GM06990 (cell line): Measurements from ENCODE around the gene NEK6.

Experiments used
- DNase-seq: peaks from one replicate; pipeline ENCODE4 v3.0.0-alpha.2; 2011; ENCODE audit not compliant: insufficient read length; ENCODE audit errors: extremely low read depth
- H3K27me3 ChIP-seq: replicated peaks from 2 replicates; pipeline ENCODE4 v1.6.0; 2011; ENCODE audit warnings: low read length; ENCODE audit not compliant: control insufficient read depth, insufficient read depth
- H3K36me3 ChIP-seq: 2 replicates; pipeline ENCODE4 v1.5.1; 2011; ENCODE audit warnings: low read length; ENCODE audit not compliant: control insufficient read depth, insufficient read depth
- H3K4me3 ChIP-seq: replicated peaks from 2 replicates; pipeline ENCODE4 v1.5.1; 2011; ENCODE audit warnings: low read depth, mild to moderate bottlenecking, control low read depth, low read length
- CTCF ChIP-seq: IDR thresholded peaks from 2 replicates; pipeline ENCODE4 v1.5.1; 2011; ENCODE audit warnings: low read length, control low read depth, mild to moderate bottlenecking, inconsistent platforms; ENCODE audit not compliant: insufficient read depth, poor library complexity, severe bottlenecking

Gene NEK6

DNA sequence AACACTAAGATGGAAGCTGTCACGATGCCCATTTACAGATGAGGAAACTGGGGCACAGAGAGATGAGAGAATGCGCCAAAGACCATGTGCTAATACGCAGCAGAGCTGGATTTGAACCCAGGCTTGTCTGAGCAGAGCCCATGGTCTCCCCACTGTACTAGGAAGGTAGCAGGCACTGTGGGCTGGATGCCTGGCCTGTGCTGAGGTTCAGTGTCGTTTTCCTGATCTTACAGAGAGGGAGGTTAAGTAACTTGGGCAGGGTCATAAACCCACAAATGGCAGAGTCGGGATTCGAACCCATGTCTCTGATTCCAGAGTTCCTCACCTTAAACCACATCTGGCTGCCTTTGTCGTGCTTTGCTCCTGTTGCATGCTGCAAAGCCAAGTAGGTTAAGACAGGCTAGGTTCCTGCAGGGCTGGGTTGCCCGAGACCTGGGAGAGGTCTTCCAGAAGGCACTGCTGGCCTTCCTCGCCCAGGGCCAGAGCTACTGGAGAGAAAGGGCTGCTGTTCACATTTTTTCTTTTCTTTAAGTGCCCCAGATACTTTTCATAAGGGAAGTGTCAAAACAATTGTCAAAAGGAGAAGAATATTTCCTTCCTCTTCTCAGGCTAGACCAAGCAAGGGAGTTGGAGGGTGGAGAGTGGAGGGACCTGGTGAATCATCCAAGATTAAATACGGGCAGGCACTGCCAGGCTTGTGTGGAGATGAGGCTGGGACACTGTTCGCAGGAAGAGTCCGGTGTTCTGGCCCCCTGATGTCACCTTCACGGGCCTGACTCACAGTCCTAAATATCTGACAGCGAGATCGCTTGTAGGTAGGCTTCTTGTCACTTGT lies 3.2 kb downstream of the NEK6 start:
- Histone ChIP-seq H3K27me3 (no peaks in the 10 kb centered on the region), H3K4me3 (peak overlapping the region; percentile 100), H3K36me3 (peaks cover 7% of the 10 kb centered on the region)
- no peak for TF ChIP-seq CTCF
- DNase-seq, result no peak

DNA sequence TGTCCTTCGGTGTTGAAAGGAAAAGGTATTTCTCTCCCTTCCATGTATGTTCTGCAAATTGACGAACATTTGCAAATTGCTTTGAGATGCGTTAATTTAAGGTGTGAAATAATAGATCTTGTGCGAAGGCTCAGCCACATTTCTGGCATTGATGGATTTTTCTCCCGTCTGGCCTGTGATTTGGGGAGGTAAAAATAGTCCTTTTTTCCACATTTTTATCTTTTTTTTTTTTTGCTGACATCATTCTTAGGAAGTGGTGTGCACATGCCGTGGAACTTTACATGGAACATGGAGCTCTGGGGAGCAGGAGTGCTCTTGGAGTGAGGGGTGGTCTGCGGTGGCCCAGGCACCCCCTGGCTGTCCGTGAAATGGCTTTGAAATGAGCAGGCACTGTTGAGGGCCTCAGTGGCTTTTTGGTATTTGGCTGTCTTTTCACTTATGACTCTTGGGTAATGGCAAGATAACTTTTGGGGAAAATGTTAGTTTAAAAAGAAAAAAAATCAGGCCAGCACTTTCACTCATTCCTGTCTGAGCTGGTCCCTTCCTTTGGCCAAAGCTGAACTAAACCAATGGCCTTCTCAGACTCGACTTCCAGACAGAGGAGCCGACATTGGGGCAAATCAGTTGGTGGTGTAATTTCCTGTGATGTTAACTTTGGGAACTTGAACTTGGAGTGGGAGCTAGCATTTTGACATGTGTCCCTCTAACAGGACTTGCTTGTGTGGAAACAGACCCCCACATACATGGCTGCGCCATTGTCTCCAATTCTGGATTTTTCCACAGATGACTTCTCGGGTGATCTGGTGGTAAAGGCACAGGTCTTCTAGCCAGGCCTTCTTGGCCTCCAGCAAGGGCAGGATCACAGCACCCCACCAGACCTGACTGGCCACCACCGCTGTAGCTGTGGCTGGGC lies 4.2 kb downstream of the NEK6 start:
- Histone ChIP-seq H3K36me3 (peaks cover 13% of the 10 kb centered on the region), H3K4me3 (peak overlapping the region; percentile 100), H3K27me3 (no peaks in the 10 kb centered on the region)
- no peak for TF ChIP-seq CTCF
- DNase-seq, result no peak

GRCh38 chr9:124262649-124262972 lies 4.9 kb downstream of the NEK6 start:
- no peak for DNase-seq
- TF ChIP-seq CTCF, result no peak
- Histone ChIP-seq H3K27me3 (no peaks in the 10 kb centered on the region), H3K36me3 (peaks cover 17% of the 10 kb centered on the region), H3K4me3 (peak overlapping the region; percentile 100)

GRCh38 chr9:124263213-124263612 lies 5.5 kb downstream of the NEK6 start:
- Histone ChIP-seq H3K36me3 (peaks cover 17% of the 10 kb centered on the region), H3K27me3 (no peaks in the 10 kb centered on the region), H3K4me3 (peak overlapping the region; percentile 100)
- no peak for DNase-seq
- TF ChIP-seq CTCF, result no peak

DNA sequence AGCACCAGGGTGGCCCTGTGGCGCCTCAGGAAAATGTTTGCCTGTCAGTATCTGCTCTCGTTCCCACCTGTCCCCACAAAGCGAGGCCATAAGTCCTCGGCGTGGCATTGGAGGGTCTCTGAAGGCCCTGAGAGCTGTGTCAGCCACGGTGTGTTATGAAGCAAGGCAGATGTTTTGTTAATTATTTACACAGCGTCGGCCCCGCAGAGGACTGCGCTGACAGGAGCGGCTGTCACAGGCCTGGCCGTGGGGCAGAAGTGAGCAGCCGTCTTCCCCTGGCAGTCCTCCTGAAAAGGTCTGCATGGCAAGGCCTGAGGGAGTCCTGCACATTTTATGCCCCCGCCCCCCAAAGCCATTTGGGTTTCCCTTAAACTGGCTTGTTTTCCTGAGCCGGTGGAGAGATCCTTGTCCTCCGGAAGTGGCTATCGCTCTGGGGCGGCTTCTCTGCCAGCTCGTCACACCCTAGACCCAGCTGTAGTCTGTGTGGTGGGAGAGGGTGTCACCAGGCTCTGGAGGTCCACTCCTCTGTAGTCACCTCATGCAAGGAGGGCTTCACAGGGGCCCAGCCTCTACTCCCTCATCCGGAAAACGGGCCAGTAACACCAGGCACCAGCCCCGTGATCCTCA lies 6.2 kb downstream of the NEK6 start:
- peak overlapping the region; percentile 100 for H3K4me3 ChIP-seq
- TF ChIP-seq CTCF, result no peak
- DNase-seq, result no peak
- H3K27me3 ChIP-seq, result no peaks in the 10 kb centered on the region
- H3K36me3 ChIP-seq, result peaks cover 22% of the 10 kb centered on the region
